Measurements from ENCODE around the gene METTL26. TPM values are rescaled to one million over a fixed set of nuclear protein-coding genes. Genes with fewer than 3 reads are reported as not detected.

The METTL26 gene
- total and polyA plus RNA-seq, 10 of the 15 experiments (the other 5 are each of a cell fraction or from before 2014, with no cell fraction given): 5.4 to 163 (median 79.3) TPM

DNA sequence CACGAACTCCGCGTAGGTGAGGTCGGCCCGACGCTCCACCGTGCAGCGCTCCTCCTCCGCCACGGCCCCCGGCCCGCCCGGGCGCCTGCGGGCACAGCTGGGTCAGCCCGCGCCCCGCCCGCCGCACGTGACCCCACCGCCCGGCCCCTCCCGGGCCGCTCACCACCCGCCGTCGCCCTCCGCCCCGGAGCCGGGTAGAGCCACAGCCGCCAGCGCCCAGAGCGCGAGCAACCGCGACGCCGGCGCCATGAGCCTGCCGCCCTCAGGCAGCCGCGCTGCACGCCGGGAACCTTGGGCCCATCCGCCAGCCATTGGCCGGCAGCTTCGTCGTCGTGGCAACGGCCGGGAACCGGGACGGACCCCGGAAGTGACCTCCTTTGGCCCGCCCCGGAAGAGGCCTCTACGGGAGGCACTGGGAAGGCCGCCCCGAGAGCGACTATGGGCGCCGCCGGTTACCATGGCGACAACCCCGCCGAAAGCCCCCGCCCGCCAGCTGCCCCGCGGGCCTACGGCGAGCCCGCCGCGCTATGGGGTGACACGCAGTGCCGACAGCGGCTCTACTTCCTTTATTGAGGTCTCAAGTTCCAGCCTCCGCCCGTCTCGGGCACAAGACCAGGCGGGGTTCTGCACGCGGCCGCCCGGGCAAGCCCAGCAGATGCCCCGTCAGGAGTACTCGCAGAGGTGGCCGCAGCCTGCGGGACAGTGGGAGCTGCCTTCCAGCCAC lies 48.1 kb upstream of the METTL26 start, which contains the start of gene JMJD8 (continued):
- TF ChIP-seq MXI1 (IDR thresholded peaks at IDR 0.05; ENCODE audit: low read depth, low read length) (peak; percentile 96), PBX3 (IDR thresholded peaks at IDR 0.05; ENCODE audit: insufficient replicate concordance, low read depth, low read length) (no peak)

GRCh38 chr16:683396-684070 lies 47.4 kb upstream of the METTL26 start:
- H3K4me1 ChIP-seq (ENCODE audit: control insufficient read depth, insufficient read depth, low read length): peaks cover 15% of the 10 kb centered on the region
- 0 out of 2 replicates have a peak overlapping the region, but pooled peaks have one; percentile 11 for H2AFZ ChIP-seq (ENCODE audit: control insufficient read depth, low read depth, low read length)
- TF ChIP-seq EGR1 (IDR thresholded peaks at IDR 0.05; ENCODE audit: borderline replicate concordance in 1 of 2, low read depth in 2 of 2, low read length in 2 of 2): 0 out of 3 replicates have a peak, but pooled peaks of 1 of the 2 experiments have one; percentile 35
- peak; percentile 85; the same call in 1 of the 2 replicates for TF ChIP-seq POLR2AphosphoS2 (IDR thresholded peaks at IDR 0.05; ENCODE audit: low read depth, low read length)
- TF ChIP-seq HDAC6 (IDR thresholded peaks at IDR 0.05; ENCODE audit: unreplicated experiment): no peak
- TF ChIP-seq KAT2A (conservative IDR thresholded peaks at IDR 0.05; ENCODE audit: control insufficient read depth, low read depth, low read length): no peak
- no peak for TF ChIP-seq RELB (IDR thresholded peaks at IDR 0.05; ENCODE audit: low read depth)
- no peak for TF ChIP-seq GABPA (IDR thresholded peaks at IDR 0.05; ENCODE audit: low read depth)
- TF ChIP-seq PAX5 (IDR thresholded peaks at IDR 0.05; ENCODE audit: borderline replicate concordance, low read depth, low read length): no peak
- no peak for TF ChIP-seq FOXK2 (IDR thresholded peaks at IDR 0.05)
- no peak for TF ChIP-seq KDM1A (IDR thresholded peaks at IDR 0.05; ENCODE audit: borderline replicate concordance)
- TF ChIP-seq EP300 (IDR thresholded peaks at IDR 0.05; ENCODE audit: borderline replicate concordance in 1 of 2, control insufficient read depth in 1 of 2, low read depth in 2 of 2, low read length in 2 of 2): no peak
- no peak for TF ChIP-seq ZNF207 (IDR thresholded peaks at IDR 0.05; ENCODE audit: borderline replicate concordance)

More at GRCh38 chr16:683396-684070, 47.4 kb upstream of the METTL26 start:
- Histone ChIP-seq H3K27me3 (replicated peaks in 1 of 2; ENCODE audit: control insufficient read depth in 2 of 2, insufficient read depth in 2 of 2, low read length in 1 of 2) (no peaks in the 10 kb centered on the region), H3K36me3 (ENCODE audit: control insufficient read depth in 2 of 2, insufficient read depth in 2 of 2, low read length in 1 of 2) (peaks cover 6 to 14% of the 10 kb centered on the region in 2 experiments; a peak in 2 of 4 replicates), H3K9ac (ENCODE audit: control insufficient read depth, insufficient read depth, low read length) (peak overlapping the region; percentile 61), H3K9me3 (replicated peaks; ENCODE audit: control insufficient read depth, insufficient read depth, low read length) (no peaks in the 10 kb centered on the region), H4K20me1 (ENCODE audit: control insufficient read depth, insufficient read depth) (peaks cover 6% of the 10 kb centered on the region; the same call in 1 of the 2 replicates), H3K4me3 (peak overlapping the region; percentile 67), H3K4me2 (ENCODE audit: control insufficient read depth, insufficient read depth) (peak overlapping the region; percentile 90), H3K79me2 (ENCODE audit: control insufficient read depth, insufficient read depth, low read length) (peaks cover 24% of the 10 kb centered on the region), H3K27ac (ENCODE audit: control insufficient read depth, insufficient read depth) (peak overlapping the region; percentile 44; the same call in 1 of the 2 replicates)
- FAIRE-seq (no peak), ATAC-seq (no peak), DNase-seq (ENCODE audit: low read depth, low spot score) (no peak)
- ChIA-PET POLR2A (interaction anchor here (1.0 kb wide), 1 partner anchor 12 kb away, joined by 3 read pairs; no protein-coding TSS in a partner anchor), RAD21 (ENCODE audit: unreplicated experiment) (no interaction called here), SMC1A (ENCODE audit: uncharacterized antibody, unreplicated experiment) (no interaction called here), CTCF (interaction anchor here (0.8 kb wide), 1 partner anchor 35 kb away, joined by 3 read pairs; no protein-coding TSS in a partner anchor)
- in situ Hi-C loops (cut with MboI): no loop called here
- 24% methylated on average over 41 of the region's 57 CpGs for WGBS (ENCODE audit: insufficient coverage, insufficient replicate concordance, low lambda C conversion rate, missing lambda C conversion rate)
- no TSS peak for BruUV-seq (replicated peaks)
- intact Hi-C loops (cut with micrococcal nuclease; ENCODE audit: unreplicated experiment): loop anchor here (2.0 to 5.0 kb wide), 3 partner anchors 37 to 157 kb away; partner anchors contain the start of genes ANTKMT, CAPN15 and METTL26

All from GM12878 (cell line).